ENCODE data around the gene SLC45A3. TPM values are rescaled to one million over a fixed set of nuclear protein-coding genes. Genes with fewer than 3 reads are reported as not detected.
"Not testable (repeated sequence)": the region's sequence is repeated elsewhere in the genome, so short reads cannot be mapped to it uniquely, and the experiment has no call there.

Gene SLC45A3
- 0.51 and 1.1 TPM in 2 replicates for total RNA-seq (2012; rRNA removed)

GRCh38 chr1:205680073-205680851 lies at the start of gene SLC45A3:
Gene SLC45A3, minus strand, starts transcription at chr1:205680509. Its CDS starts 15,853 bp downstream, at chr1:205664656.
- H3K4me3 ChIP-seq (ENCODE audit: low read length), result peak within 1 kb of the TSS; percentile 90
- H3K9me3 ChIP-seq (replicated peaks; ENCODE audit: low read length), result no peaks in the 10 kb centered on the region
- peaks cover 10% of the 10 kb centered on the region for H3K27me3 ChIP-seq (ENCODE audit: control insufficient read depth, insufficient read depth, low read length)
- peaks cover 9% of the 10 kb centered on the region for H3K4me1 ChIP-seq (ENCODE audit: control insufficient read depth, insufficient read depth, low read length)
- H3K4me2 ChIP-seq (ENCODE audit: low read length), result peak within 1 kb of the TSS; percentile 100
- no peaks in the 10 kb centered on the region for H3K36me3 ChIP-seq (ENCODE audit: insufficient read depth, low read length)
- H3K9ac ChIP-seq (ENCODE audit: low read depth, low read length), result peak within 1 kb of the TSS; percentile 81

DNA sequence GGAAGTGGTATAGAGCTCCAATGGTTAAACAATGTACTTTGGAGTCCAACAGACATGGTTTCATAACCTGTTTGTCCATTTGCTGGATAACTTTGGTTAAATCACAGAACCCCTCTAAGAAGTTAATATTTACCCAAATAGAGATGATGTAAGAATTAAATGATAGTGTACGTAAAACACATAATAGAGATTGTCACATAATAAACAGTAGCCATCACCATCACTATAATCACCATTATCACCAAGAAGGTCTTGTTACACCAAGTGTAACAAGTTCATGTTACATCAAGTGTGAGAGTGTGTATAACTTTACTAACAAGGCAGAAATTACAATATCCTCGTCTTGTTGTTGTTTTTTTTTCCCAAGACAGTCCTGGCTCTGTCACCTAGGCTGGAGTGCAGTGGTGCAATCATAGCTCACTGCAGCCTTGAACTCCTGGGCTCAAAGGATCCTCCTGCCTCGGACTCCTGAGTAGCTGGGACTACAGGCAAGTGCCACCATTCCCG lies 46.4 kb upstream of the SLC45A3 start:
- Histone ChIP-seq H3K4me3 (ENCODE audit: low read length) (no peak overlapping the region), H3K36me3 (ENCODE audit: insufficient read depth, low read length) (peaks cover 67% of the 10 kb centered on the region), H3K9ac (ENCODE audit: low read depth, low read length) (no peak overlapping the region), H3K27me3 (ENCODE audit: control insufficient read depth, insufficient read depth, low read length) (no peaks in the 10 kb centered on the region), H3K4me1 (ENCODE audit: control insufficient read depth, insufficient read depth, low read length) (no peaks in the 10 kb centered on the region), H3K9me3 (replicated peaks; ENCODE audit: low read length) (no peaks in the 10 kb centered on the region), H3K4me2 (ENCODE audit: low read length) (no peak overlapping the region)

GRCh38 chr1:205725514-205725913 lies 45.2 kb upstream of the SLC45A3 start:
- no peak overlapping the region for H3K4me2 ChIP-seq (ENCODE audit: low read length)
- H3K36me3 ChIP-seq (ENCODE audit: insufficient read depth, low read length), result peaks cover 66% of the 10 kb centered on the region
- no peaks in the 10 kb centered on the region for H3K9me3 ChIP-seq (replicated peaks; ENCODE audit: low read length)
- no peak overlapping the region for H3K4me3 ChIP-seq (ENCODE audit: low read length)
- no peaks in the 10 kb centered on the region for H3K27me3 ChIP-seq (ENCODE audit: control insufficient read depth, insufficient read depth, low read length)
- no peak overlapping the region for H3K9ac ChIP-seq (ENCODE audit: low read depth, low read length)
- H3K4me1 ChIP-seq (ENCODE audit: control insufficient read depth, insufficient read depth, low read length), result no peaks in the 10 kb centered on the region

DNA sequence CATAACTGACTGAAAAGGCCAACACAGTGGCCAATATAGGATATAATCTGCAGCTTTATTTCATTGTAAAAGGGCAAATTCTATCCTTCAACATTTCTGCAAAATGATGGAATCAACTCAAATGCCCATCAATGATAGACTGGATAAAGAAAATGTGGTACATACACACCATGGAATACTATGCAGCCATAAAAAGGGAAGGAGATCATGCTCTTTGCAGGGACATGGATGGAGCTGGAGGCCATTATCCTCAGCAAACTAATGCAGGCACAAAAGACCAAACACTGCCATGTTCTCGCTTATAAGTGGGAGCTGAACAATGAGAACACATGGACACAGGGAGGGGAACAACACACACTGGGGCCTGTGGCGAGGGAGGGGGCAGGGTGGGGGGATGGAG lies 40.4 kb upstream of the SLC45A3 start:
- H3K4me2 ChIP-seq (ENCODE audit: low read length); H3K9me3 ChIP-seq (replicated peaks; ENCODE audit: low read length); H3K4me3 ChIP-seq (ENCODE audit: low read length); H3K27me3 ChIP-seq (ENCODE audit: control insufficient read depth, insufficient read depth, low read length); H3K9ac ChIP-seq (ENCODE audit: low read depth, low read length); H3K4me1 ChIP-seq (ENCODE audit: control insufficient read depth, insufficient read depth, low read length): not testable (repeated sequence)
- peaks cover 81% of the 10 kb centered on the region for H3K36me3 ChIP-seq (ENCODE audit: insufficient read depth, low read length)

DNA sequence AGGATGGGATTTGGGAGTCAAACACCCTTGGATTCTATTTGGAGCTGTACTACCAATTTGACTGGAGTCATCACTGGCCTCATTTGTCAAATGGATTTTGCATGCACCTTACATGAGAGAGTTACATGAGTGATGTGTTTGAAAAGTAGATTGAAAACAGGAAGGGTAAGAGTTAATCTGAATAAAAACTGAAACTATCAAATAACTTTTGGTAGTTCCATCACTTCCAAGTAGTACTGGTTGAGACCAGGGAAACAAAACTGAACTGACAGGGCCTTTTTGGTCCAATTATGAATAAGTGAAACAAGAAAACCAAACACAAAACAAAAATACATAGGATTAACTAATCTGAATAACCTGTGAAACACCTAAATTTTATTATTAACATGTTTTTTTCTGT lies 39.5 kb upstream of the SLC45A3 start:
- H3K4me3 ChIP-seq (ENCODE audit: low read length), result no peak overlapping the region
- H3K4me2 ChIP-seq (ENCODE audit: low read length), result no peak overlapping the region
- peaks cover 82% of the 10 kb centered on the region for H3K36me3 ChIP-seq (ENCODE audit: insufficient read depth, low read length)
- H3K27me3 ChIP-seq (ENCODE audit: control insufficient read depth, insufficient read depth, low read length), result no peaks in the 10 kb centered on the region
- no peak overlapping the region for H3K9ac ChIP-seq (ENCODE audit: low read depth, low read length)
- H3K4me1 ChIP-seq (ENCODE audit: control insufficient read depth, insufficient read depth, low read length), result no peaks in the 10 kb centered on the region
- H3K9me3 ChIP-seq (replicated peaks; ENCODE audit: low read length), result no peaks in the 10 kb centered on the region

DNA sequence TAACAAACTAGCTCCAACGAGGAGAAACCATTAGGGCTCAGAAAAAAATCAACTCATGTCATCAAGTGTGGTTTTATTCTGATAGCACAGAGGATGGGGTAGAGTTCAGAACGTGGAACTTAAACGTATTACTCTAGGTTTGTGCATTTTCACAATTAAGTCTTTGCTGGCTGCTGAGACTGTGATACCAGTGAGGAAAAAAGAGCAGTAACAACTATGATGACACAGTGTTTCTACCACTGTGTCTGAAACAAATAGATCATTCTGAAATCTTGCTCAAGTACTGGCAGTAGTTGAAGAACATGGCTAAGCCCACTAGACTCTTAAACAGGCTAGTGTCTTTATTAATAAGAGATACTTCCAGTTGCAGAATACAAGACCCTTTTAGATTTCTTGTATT lies 38.7 kb upstream of the SLC45A3 start:
- Histone ChIP-seq H3K4me1 (ENCODE audit: control insufficient read depth, insufficient read depth, low read length) (peaks cover 7% of the 10 kb centered on the region), H3K4me3 (ENCODE audit: low read length) (no peak overlapping the region), H3K27me3 (ENCODE audit: control insufficient read depth, insufficient read depth, low read length) (no peaks in the 10 kb centered on the region), H3K9me3 (replicated peaks; ENCODE audit: low read length) (no peaks in the 10 kb centered on the region), H3K9ac (ENCODE audit: low read depth, low read length) (no peak overlapping the region), H3K4me2 (ENCODE audit: low read length) (no peak overlapping the region), H3K36me3 (ENCODE audit: insufficient read depth, low read length) (peaks cover 82% of the 10 kb centered on the region)

DNA sequence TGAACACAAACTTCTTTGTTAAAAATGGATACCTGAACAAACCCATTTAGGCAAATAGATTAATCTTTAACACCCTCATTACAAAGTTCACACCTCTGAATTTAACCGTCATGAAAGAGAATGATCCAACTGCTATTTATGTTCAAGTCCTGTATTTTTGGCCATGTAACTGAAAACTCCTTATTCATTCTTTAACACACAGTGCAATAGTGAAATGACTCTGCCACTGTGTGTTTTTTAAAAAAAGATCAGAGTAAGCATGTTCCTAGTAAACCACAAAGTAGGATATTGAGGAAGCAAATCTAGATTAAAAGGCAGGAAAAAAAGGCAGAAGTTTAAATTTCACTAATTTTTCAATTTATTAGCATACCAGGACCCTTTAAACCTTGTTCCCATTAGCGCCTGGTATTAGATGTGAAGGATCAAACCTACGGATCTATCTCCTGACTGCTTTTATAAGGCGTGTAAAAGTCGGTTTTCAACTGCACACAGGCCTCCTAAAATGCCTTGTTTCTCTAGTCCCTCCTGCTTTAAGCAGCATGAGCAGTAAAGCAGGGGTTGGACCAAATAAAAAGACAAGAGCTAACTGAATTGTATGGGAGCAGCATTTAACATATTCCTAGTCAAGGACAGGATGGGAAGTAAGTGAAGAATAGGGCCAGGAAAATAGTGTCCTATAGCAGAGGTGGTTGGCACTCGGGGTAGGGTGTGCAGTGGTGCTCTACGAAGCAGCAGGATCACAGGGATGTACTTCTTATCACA lies 36.2 kb upstream of the SLC45A3 start:
- Histone ChIP-seq H3K4me3 (ENCODE audit: low read length) (no peak overlapping the region), H3K4me2 (ENCODE audit: low read length) (no peak overlapping the region), H3K27me3 (ENCODE audit: control insufficient read depth, insufficient read depth, low read length) (no peaks in the 10 kb centered on the region), H3K4me1 (ENCODE audit: control insufficient read depth, insufficient read depth, low read length) (peaks cover 9% of the 10 kb centered on the region), H3K9me3 (replicated peaks; ENCODE audit: low read length) (no peaks in the 10 kb centered on the region), H3K9ac (ENCODE audit: low read depth, low read length) (no peak overlapping the region), H3K36me3 (ENCODE audit: insufficient read depth, low read length) (peaks cover 74% of the 10 kb centered on the region)

- no peak overlapping the region for H3K4me3 ChIP-seq (ENCODE audit: low read length)
- no peak overlapping the region for H3K4me2 ChIP-seq (ENCODE audit: low read length)
- H3K36me3 ChIP-seq (ENCODE audit: insufficient read depth, low read length), result peaks cover 75% of the 10 kb centered on the region
- H3K9me3 ChIP-seq (replicated peaks; ENCODE audit: low read length), result no peaks in the 10 kb centered on the region
- peaks cover 9% of the 10 kb centered on the region for H3K4me1 ChIP-seq (ENCODE audit: control insufficient read depth, insufficient read depth, low read length)
- H3K9ac ChIP-seq (ENCODE audit: low read depth, low read length), result no peak overlapping the region
- no peaks in the 10 kb centered on the region for H3K27me3 ChIP-seq (ENCODE audit: control insufficient read depth, insufficient read depth, low read length)
Measured at GRCh38 chr1:205715628-205716027, 35.3 kb upstream of the SLC45A3 start.

- Histone ChIP-seq H3K4me1 (ENCODE audit: control insufficient read depth, insufficient read depth, low read length) (peaks cover 9% of the 10 kb centered on the region), H3K4me2 (ENCODE audit: low read length) (no peak overlapping the region), H3K9ac (ENCODE audit: low read depth, low read length) (no peak overlapping the region), H3K4me3 (ENCODE audit: low read length) (no peak overlapping the region), H3K36me3 (ENCODE audit: insufficient read depth, low read length) (peaks cover 75% of the 10 kb centered on the region), H3K27me3 (ENCODE audit: control insufficient read depth, insufficient read depth, low read length) (no peaks in the 10 kb centered on the region), H3K9me3 (replicated peaks; ENCODE audit: low read length) (no peaks in the 10 kb centered on the region)
Measured at GRCh38 chr1:205714906-205715246, 34.6 kb upstream of the SLC45A3 start.

GRCh38 chr1:205714190-205714905 lies 34.0 kb upstream of the SLC45A3 start:
- Histone ChIP-seq H3K9ac (ENCODE audit: low read depth, low read length) (no peak overlapping the region), H3K9me3 (replicated peaks; ENCODE audit: low read length) (no peaks in the 10 kb centered on the region), H3K4me2 (ENCODE audit: low read length) (no peak overlapping the region), H3K4me1 (ENCODE audit: control insufficient read depth, insufficient read depth, low read length) (peaks cover 15% of the 10 kb centered on the region), H3K27me3 (ENCODE audit: control insufficient read depth, insufficient read depth, low read length) (no peaks in the 10 kb centered on the region), H3K36me3 (ENCODE audit: insufficient read depth, low read length) (peaks cover 73% of the 10 kb centered on the region), H3K4me3 (ENCODE audit: low read length) (no peak overlapping the region)
